SU-DHL-6 (cell line): ENCODE measurements around the gene OPA3.

Experiments used
- EZH2phosphoT487 ChIP-seq: fragments of 200-600 bp; sonication (generic), shearing (Covaris generic); conservative IDR thresholded peaks from 2 replicates; pipeline ENCODE4 v1.6.1; 2018; ENCODE audit warnings: mild to moderate bottlenecking, antibody characterized with exemption, low read length, moderate library complexity, mixed read lengths
- TF ChIP-seq, protein P1 (sequence below): fragments of 200-600 bp; sonication (generic); IDR thresholded peaks from one replicate; pipeline ENCODE4 v1.5.1; 2017; ENCODE audit warnings: antibody characterized with exemption, mild to moderate bottlenecking, low read length, moderate library complexity; ENCODE audit not compliant: insufficient read depth, poor library complexity, severe bottlenecking

DNA sequence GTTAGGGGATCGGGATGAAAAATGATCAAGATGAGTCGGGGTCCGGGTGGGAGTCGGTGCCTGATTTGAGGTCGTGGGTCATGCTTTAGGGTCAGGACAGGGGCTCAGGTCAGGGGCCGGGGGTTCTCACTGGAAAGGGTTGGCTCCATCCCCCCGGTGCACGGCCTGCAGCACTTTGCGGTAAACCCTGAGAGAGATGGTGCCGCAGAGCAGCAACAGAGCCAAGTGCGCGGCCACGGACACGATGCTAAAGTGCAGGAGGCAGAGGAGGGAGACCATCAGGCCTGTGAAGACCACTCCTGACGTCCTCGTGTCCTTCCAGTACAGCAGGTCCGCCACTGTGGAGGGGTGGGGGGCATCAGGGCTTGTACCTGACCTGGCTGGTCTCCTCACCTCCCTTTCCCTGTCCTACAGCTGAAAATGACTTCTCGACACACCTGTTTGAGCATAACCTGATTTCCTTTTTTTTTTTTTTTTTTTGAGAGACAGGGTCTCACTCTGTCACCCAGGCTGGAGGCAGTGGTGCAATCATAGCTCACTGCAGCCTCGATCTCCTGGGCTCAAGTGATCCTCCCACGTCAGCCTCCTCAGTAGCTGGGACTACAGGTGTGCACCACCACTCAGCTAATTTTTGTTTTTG is 95.3 kb downstream of the OPA3 start:
- TF ChIP-seq, protein P1, sequence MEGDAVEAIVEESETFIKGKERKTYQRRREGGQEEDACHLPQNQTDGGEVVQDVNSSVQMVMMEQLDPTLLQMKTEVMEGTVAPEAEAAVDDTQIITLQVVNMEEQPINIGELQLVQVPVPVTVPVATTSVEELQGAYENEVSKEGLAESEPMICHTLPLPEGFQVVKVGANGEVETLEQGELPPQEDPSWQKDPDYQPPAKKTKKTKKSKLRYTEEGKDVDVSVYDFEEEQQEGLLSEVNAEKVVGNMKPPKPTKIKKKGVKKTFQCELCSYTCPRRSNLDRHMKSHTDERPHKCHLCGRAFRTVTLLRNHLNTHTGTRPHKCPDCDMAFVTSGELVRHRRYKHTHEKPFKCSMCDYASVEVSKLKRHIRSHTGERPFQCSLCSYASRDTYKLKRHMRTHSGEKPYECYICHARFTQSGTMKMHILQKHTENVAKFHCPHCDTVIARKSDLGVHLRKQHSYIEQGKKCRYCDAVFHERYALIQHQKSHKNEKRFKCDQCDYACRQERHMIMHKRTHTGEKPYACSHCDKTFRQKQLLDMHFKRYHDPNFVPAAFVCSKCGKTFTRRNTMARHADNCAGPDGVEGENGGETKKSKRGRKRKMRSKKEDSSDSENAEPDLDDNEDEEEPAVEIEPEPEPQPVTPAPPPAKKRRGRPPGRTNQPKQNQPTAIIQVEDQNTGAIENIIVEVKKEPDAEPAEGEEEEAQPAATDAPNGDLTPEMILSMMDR, result no peak
- no peak for TF ChIP-seq EZH2phosphoT487
